Measurements from ENCODE around the gene RHOBTB1.

The RHOBTB1 gene

DNA sequence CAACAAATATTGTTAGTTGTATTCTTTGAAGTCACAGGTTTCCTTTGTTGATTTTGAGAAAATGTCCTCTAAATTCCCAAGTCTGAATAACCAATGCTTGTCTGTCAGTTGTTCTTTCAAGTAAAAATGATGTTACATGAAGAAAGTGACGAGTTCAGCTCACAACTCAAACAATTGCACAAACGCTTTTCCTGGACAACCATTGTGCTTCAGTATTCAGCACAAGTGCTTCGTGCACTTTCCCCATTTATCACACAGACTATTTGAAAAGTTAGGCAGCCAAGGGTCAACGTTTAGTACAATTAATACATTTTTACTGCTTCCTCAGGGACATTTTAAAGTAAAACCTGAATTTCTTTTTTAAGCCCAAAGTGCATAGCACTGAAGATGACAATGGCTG lies 121.2 kb downstream of the RHOBTB1 start:
- no peak overlapping the region for H3K4me3 ChIP-seq (ENCODE audit: low read depth, low read length)
- no peak for DNase-seq (ENCODE audit: low read depth)
- no peak for TF ChIP-seq CTCF (IDR thresholded peaks at IDR 0.05; ENCODE audit: insufficient read depth, low read depth, low read length, missing control alignments)

- TF ChIP-seq CTCF (IDR thresholded peaks at IDR 0.05; ENCODE audit: insufficient read depth, low read depth, low read length, missing control alignments), result no peak
- no peak for DNase-seq (ENCODE audit: low read depth)
- H3K4me3 ChIP-seq (ENCODE audit: low read depth, low read length), result no peak overlapping the region
These were observed 122.3 kb downstream of the RHOBTB1 start for GRCh38 chr10:60821656-60822055.

GRCh38 chr10:60820093-60820754 lies 123.8 kb downstream of the RHOBTB1 start:
- peak; percentile 7 for TF ChIP-seq CTCF (IDR thresholded peaks at IDR 0.05; ENCODE audit: insufficient read depth, low read depth, low read length, missing control alignments)
- DNase-seq (ENCODE audit: low read depth), result peak; percentile 36
- no peak overlapping the region for H3K4me3 ChIP-seq (ENCODE audit: low read depth, low read length)
